Pancreas (tissue), 10 donors: ENCODE data around the gene RBMS1. TPM values are rescaled to one million over a fixed set of nuclear protein-coding genes. Genes with fewer than 3 reads are reported as not detected.

Source experiments
- ATAC-seq, 4 donors: fragments of 200-7000 bp; cut with Tn5 transposase; one replicate each; pipeline versions ENCODE4 v1.8.0 to v1.9.1; 2020; ENCODE audit warnings: mild to moderate bottlenecking in 4 of 4, moderate library complexity in 4 of 4
- DNase-seq, 6 donors: peaks; one replicate each; pipeline ENCODE4 v3.0.0-alpha.2; 2020
- FAIRE-seq: peaks from 2 replicates; lab custom pipeline; 2012; peaks lifted over from hg19 to GRCh38; lab: Jason Lieb, UNC
- H3K27ac ChIP-seq, 4 donors: fragments of 200-600 bp; sonication (generic); 1 replicate in 3 of 4; 2 replicates in 1 of 4; pipeline versions ENCODE4 v1.5.0 to v1.8.0; 2020
- H3K27me3 ChIP-seq, 4 donors: fragments of 200-600 bp; one replicate each; pipeline ENCODE4 v1.8.0; 2021
- H3K36me3 ChIP-seq, 3 donors: fragments of 200-600 bp; sonication (generic) in 1 of 3; one replicate each; pipeline versions ENCODE4 v1.5.0 to v1.8.0; 2020 to 2021
- H3K4me1 ChIP-seq, 3 donors: fragments of 200-600 bp; one replicate each; pipeline ENCODE4 v1.8.0; 2021
- H3K4me3 ChIP-seq, 4 donors: fragments of 200-600 bp; sonication (generic) in 2 of 4; one replicate each; pipeline versions ENCODE4 v1.5.0 to v1.8.0; 2020 to 2021
- H3K9me3 ChIP-seq, 4 donors: fragments of 200-600 bp; one replicate each; pipeline ENCODE4 v1.8.0; 2021
- CTCF ChIP-seq, 4 donors: fragments of 200-600 bp; sonication (generic) in 3 of 4; IDR thresholded peaks; one replicate each; pipeline versions ENCODE4 v1.5.0 to v1.8.0; 2021; ENCODE audit warnings: antibody characterized with exemption in 4 of 4
- WGBS, 2 donors: extraction: QIAGEN DNeasy Blood & Tissue Kit; methylation state at CpG; one replicate each; pipeline ENCODE4 v1.1.7; 2013; 5-methylcytosine and 5-hydroxymethylcytosine counted together
- intact Hi-C, 3 donors: fragments of 100-400 bp; cut with DNase I; formaldehyde crosslinking; loops; one replicate each; pipeline versions ENCODE4 v1.11.1 to v1.14.2; 2022
- polyA plus RNA-seq, 2 donors: library from polyadenylated mRNA; stranded (reverse); fragments of 200-250 nt; gene quantifications; one replicate each; pipeline ENCODE4 v1.2.3, GENCODE V29; 2013
- total RNA-seq, 6 donors: library from RNA; stranded (reverse); fragmentation: NEBNext Ultra II Directional in 4 of 6; extraction: Animal tissue kit (Norgen Biotek cat#: 25700) in 4 of 6; gene quantifications; one replicate each; pipeline versions ENCODE4 v1.2.1 to v1.2.4, GENCODE V29; 2021 to 2023
- donor health status: healthy with polysubstance abuse.
- donor health status: DM: no; HTN: no; CAD: no; lungs with moderate emphysema.
- donor health status: DM: no; HTN: no; CAD: no.
- donor health status: control.
- donor health status: control.
- donor health status: Bipolar disorder and iron deficiency.
- donor health status: DM: yes; HTN: yes; CAD: no.
- donor health status: DM: no; HTN: no; CAD: no.
- donor health status: DM: no; HTN: no; CAD: no.
- donor health status: DM: yes; HTN: yes; CAD: no.

RBMS1 gene
- total and polyA plus RNA-seq, 8 donors, result 6.3 to 26.1 (median 8.7) TPM

GRCh38 chr2:160473468-160474318 is 19.9 kb downstream of the RBMS1 start:
- Histone ChIP-seq H3K4me3 (no peak overlapping the region), H3K4me1 (peaks cover 0 to 12% (median 0%) of the 10 kb centered on the region in 3 donors), H3K27me3 (no peaks in the 10 kb centered on the region), H3K36me3 (no peaks in the 10 kb centered on the region), H3K27ac (no peak overlapping the region), H3K9me3 (no peaks in the 10 kb centered on the region)
- TF ChIP-seq CTCF (IDR thresholded peaks at IDR 0.05), result no peak
- DNase-seq, result no peak
- WGBS, 2 donors, result 66 to 79% methylated on average over 2 of the region's 2 CpGs
- peak; percentile 70 for FAIRE-seq
- ATAC-seq, result no peak
- intact Hi-C loops, result no loop called here

GRCh38 chr2:160472839-160473251 is 20.8 kb downstream of the RBMS1 start:
- ATAC-seq, result no peak
- Histone ChIP-seq H3K36me3 (no peaks in the 10 kb centered on the region), H3K9me3 (no peaks in the 10 kb centered on the region), H3K27me3 (no peaks in the 10 kb centered on the region), H3K4me1 (peaks cover 0 to 7% (median 0%) of the 10 kb centered on the region in 3 donors), H3K4me3 (no peak overlapping the region), H3K27ac (no peak overlapping the region)
- no peak for FAIRE-seq
- intact Hi-C loops, result no loop called here
- 79% methylated on average over 4 of the region's 4 CpGs for WGBS, 2 donors
- DNase-seq, result no peak
- no peak for TF ChIP-seq CTCF (IDR thresholded peaks at IDR 0.05)

- ATAC-seq (no peak), FAIRE-seq (no peak), DNase-seq (no peak)
- Histone ChIP-seq H3K4me3 (no peak overlapping the region), H3K27ac (no peak overlapping the region), H3K36me3 (no peaks in the 10 kb centered on the region), H3K9me3 (no peaks in the 10 kb centered on the region), H3K27me3 (no peaks in the 10 kb centered on the region), H3K4me1 (peaks cover 0 to 7% (median 0%) of the 10 kb centered on the region in 3 donors)
- intact Hi-C loops, result no loop called here
- TF ChIP-seq CTCF (IDR thresholded peaks at IDR 0.05), result no peak
- 87% methylated on average over 3 of the region's 3 CpGs for WGBS, 2 donors
These were observed 21.7 kb downstream of the RBMS1 start for GRCh38 chr2:160471950-160472349.

- Histone ChIP-seq H3K27ac (no peak overlapping the region), H3K4me3 (no peak overlapping the region), H3K9me3 (no peaks in the 10 kb centered on the region), H3K4me1 (peaks cover 0 to 7% (median 0%) of the 10 kb centered on the region in 3 donors), H3K36me3 (no peaks in the 10 kb centered on the region), H3K27me3 (no peaks in the 10 kb centered on the region)
- ATAC-seq (no peak), FAIRE-seq (no peak), DNase-seq (no peak)
- WGBS, 2 donors, result 84 to 87% methylated on average over 5 of the region's 5 CpGs
- intact Hi-C loops, result no loop called here
- no peak for TF ChIP-seq CTCF (IDR thresholded peaks at IDR 0.05)
These were observed 23.9 kb downstream of the RBMS1 start for GRCh38 chr2:160469621-160470204.

GRCh38 chr2:160469164-160469563 is 24.4 kb downstream of the RBMS1 start:
- TF ChIP-seq CTCF (IDR thresholded peaks at IDR 0.05), result no peak
- H3K27me3 ChIP-seq, result no peaks in the 10 kb centered on the region
- H3K27ac ChIP-seq, result no peak overlapping the region
- FAIRE-seq, result no peak
- H3K4me3 ChIP-seq, result no peak overlapping the region
- 88 to 90% methylated on average over 6 of the region's 6 CpGs for WGBS, 2 donors
- peaks cover 0 to 7% (median 0%) of the 10 kb centered on the region in 3 donors for H3K4me1 ChIP-seq
- no peaks in the 10 kb centered on the region for H3K9me3 ChIP-seq
- ATAC-seq, result no peak
- DNase-seq, result no peak
- intact Hi-C loops, result no loop called here
- H3K36me3 ChIP-seq, result no peaks in the 10 kb centered on the region
